H1 (cell line): ENCODE data around the gene MPHOSPH8. TPM values are rescaled to one million over a fixed set of nuclear protein-coding genes. Genes with fewer than 3 reads are reported as not detected.

Experiments used
- CTCF ChIA-PET: fragments of 300-600 bp; sonication (Branson Sonifier 250); formaldehyde crosslinking; loops from one replicate; lab custom pipeline; 2021; ENCODE audit not compliant: partially characterized antibody; lab: Charles Lee
- POLR2A ChIA-PET: fragments of 300-600 bp; sonication (Branson Sonifier 250); formaldehyde crosslinking; loops from one replicate; lab custom pipeline; 2021; ENCODE audit warnings: inconsistent platforms; ENCODE audit not compliant: partially characterized antibody; lab: Charles Lee
- DNase-seq, 2 experiments: peaks; one replicate each; pipeline versions ENCODE4 v3.0.0 to v3.0.0-alpha.2; 2010 to 2022; ENCODE audit warnings: low spot score in 2 of 2, low read depth in 1 of 2, mixed read lengths in 1 of 2
- FAIRE-seq: peaks from 2 replicates; lab custom pipeline; 2011; peaks lifted over from hg19 to GRCh38; lab: Jason Lieb, UNC
- H2AFZ ChIP-seq: 2 replicates; pipeline ENCODE4 v1.8.1; 2012; ENCODE audit warnings: low read length, inconsistent platforms
- H2AK5ac ChIP-seq: 2 replicates; pipeline ENCODE4 v1.6.1; 2013; ENCODE audit warnings: low read depth, low read length
- H2BK120ac ChIP-seq: replicated peaks from 2 replicates; pipeline ENCODE3; 2013; ENCODE audit warnings: low read depth, low read length, inconsistent platforms
- H2BK12ac ChIP-seq: 2 replicates; pipeline ENCODE4 v1.6.1; 2013; ENCODE audit warnings: low read depth, low read length
- H2BK15ac ChIP-seq: 2 replicates; pipeline ENCODE4 v1.6.1; 2013; ENCODE audit warnings: low read length
- H2BK20ac ChIP-seq: 2 replicates; pipeline ENCODE4 v1.6.1; 2013; ENCODE audit warnings: low read length
- H2BK5ac ChIP-seq: 2 replicates; pipeline ENCODE4 v1.6.1; 2013; ENCODE audit warnings: low read depth, low read length
- H3K14ac ChIP-seq: 2 replicates; pipeline ENCODE4 v1.6.1; 2013; ENCODE audit warnings: inconsistent platforms; ENCODE audit not compliant: insufficient read length
- H3K18ac ChIP-seq: 2 replicates; pipeline ENCODE4 v1.6.1; 2013; ENCODE audit warnings: low read length; ENCODE audit errors: extremely low read depth
- H3K23ac ChIP-seq: 2 replicates; pipeline ENCODE4 v1.6.1; 2013; ENCODE audit warnings: inconsistent platforms; ENCODE audit not compliant: insufficient read length
- H3K23me2 ChIP-seq: 2 replicates; pipeline ENCODE4 v1.6.1; 2013; ENCODE audit warnings: low read depth, low read length
- H3K27ac ChIP-seq: 2 replicates; pipeline ENCODE4 v1.6.1; 2011; ENCODE audit warnings: low read depth, low read length, inconsistent platforms
- H3K27me3 ChIP-seq, 4 experiments: replicated peaks in 1 of 4; 1 replicate in 1 of 4; 2 replicates in 3 of 4; pipeline versions ENCODE4 v1.6.1 to v1.8.1; 2011 to 2013; ENCODE audit warnings: low read length in 3 of 4, mild to moderate bottlenecking in 3 of 4, inconsistent platforms in 2 of 4, mixed read lengths in 2 of 4, moderate library complexity in 1 of 4; ENCODE audit not compliant: control insufficient read depth in 3 of 4, insufficient read depth in 3 of 4; ENCODE audit errors: extremely low read depth in 1 of 4
- H3K36me3 ChIP-seq, 4 experiments: 2 replicates each; pipeline versions ENCODE4 v1.6.1 to v1.8.1; 2011 to 2013; ENCODE audit warnings: mild to moderate bottlenecking in 4 of 4, low read length in 3 of 4, moderate library complexity in 2 of 4, control low read depth in 1 of 4, inconsistent platforms in 1 of 4; ENCODE audit not compliant: insufficient read depth in 4 of 4, control insufficient read depth in 2 of 4
- H3K4ac ChIP-seq: replicated peaks from 2 replicates; pipeline ENCODE3; 2013; ENCODE audit warnings: low read length, low read depth, mixed read lengths, inconsistent platforms; ENCODE audit not compliant: insufficient read length
- H3K4me1 ChIP-seq, 4 experiments: replicated peaks in 1 of 4; 1 replicate in 1 of 4; 2 replicates in 3 of 4; pipeline versions ENCODE4 v1.6.1 to v1.8.1; 2011 to 2013; ENCODE audit warnings: low read length in 3 of 4, inconsistent platforms in 2 of 4, mixed read lengths in 1 of 4; ENCODE audit not compliant: insufficient read depth in 4 of 4, control insufficient read depth in 3 of 4
- H3K4me2 ChIP-seq, 2 experiments: 2 replicates each; pipeline versions ENCODE4 v1.6.1 to v1.8.1; 2011 to 2013; ENCODE audit warnings: low read depth in 2 of 2, low read length in 2 of 2, control low read depth in 1 of 2, inconsistent platforms in 1 of 2, mild to moderate bottlenecking in 1 of 2; ENCODE audit not compliant: insufficient read depth in 1 of 2
- H3K4me3 ChIP-seq, 4 experiments: fragments of 200-600, 300-600 bp in 1 of 4; sonication (generic), shearing (Covaris generic), sonication (Bioruptor Twin) in 1 of 4; 2 replicates each; pipeline versions ENCODE4 v1.5.1 to v1.8.1; 2011 to 2016; ENCODE audit warnings: low read length in 4 of 4, low read depth in 3 of 4, control low read depth in 2 of 4, inconsistent platforms in 2 of 4, mild to moderate bottlenecking in 2 of 4, mixed read lengths in 1 of 4, moderate library complexity in 1 of 4; ENCODE audit not compliant: insufficient read depth in 2 of 4; ENCODE audit errors: extremely low read depth in 1 of 4
- H3K56ac ChIP-seq: replicated peaks from 2 replicates; pipeline ENCODE3; 2013; ENCODE audit warnings: low read depth, mild to moderate bottlenecking, mixed read lengths, low read length, inconsistent platforms; ENCODE audit not compliant: insufficient read length
- H3K79me1 ChIP-seq: 2 replicates; pipeline ENCODE4 v1.6.1; 2013; ENCODE audit warnings: low read depth, low read length, control low read depth
- H3K79me2 ChIP-seq, 2 experiments: 2 replicates each; pipeline versions ENCODE4 v1.6.1 to v1.8.1; 2012 to 2013; ENCODE audit warnings: low read length in 2 of 2, mild to moderate bottlenecking in 2 of 2, inconsistent platforms in 1 of 2; ENCODE audit not compliant: insufficient read depth in 2 of 2, control insufficient read depth in 1 of 2
- H3K9ac ChIP-seq, 4 experiments: replicated peaks in 1 of 4; 1 replicate in 1 of 4; 2 replicates in 3 of 4; pipeline versions ENCODE4 v1.6.1 to v1.8.1; 2011 to 2013; ENCODE audit warnings: low read depth in 3 of 4, low read length in 3 of 4, control low read depth in 2 of 4, mild to moderate bottlenecking in 2 of 4, moderate library complexity in 2 of 4, inconsistent platforms in 1 of 4; ENCODE audit errors: extremely low read depth in 1 of 4
- H3K9me3 ChIP-seq, 2 experiments: 2 replicates each; pipeline versions ENCODE4 v1.6.1 to v1.8.1; 2012 to 2013; ENCODE audit warnings: mild to moderate bottlenecking in 2 of 2, moderate library complexity in 2 of 2, control low read depth in 1 of 2, inconsistent platforms in 1 of 2, low read depth in 1 of 2, low read length in 1 of 2, mixed read lengths in 1 of 2; ENCODE audit not compliant: insufficient read depth in 2 of 2
- H4K20me1 ChIP-seq, 2 experiments: replicated peaks in 1 of 2; 2 replicates each; pipeline versions ENCODE3 to v1.8.1; 2011 to 2013; ENCODE audit warnings: inconsistent platforms in 2 of 2, low read length in 2 of 2, mild to moderate bottlenecking in 1 of 2; ENCODE audit not compliant: insufficient read depth in 2 of 2, control insufficient read depth in 1 of 2
- H4K5ac ChIP-seq: 2 replicates; pipeline ENCODE4 v1.6.1; 2013; ENCODE audit warnings: low read length, low read depth, mixed read lengths, inconsistent platforms; ENCODE audit not compliant: insufficient read length
- H4K8ac ChIP-seq: 2 replicates; pipeline ENCODE4 v1.8.0; 2013; ENCODE audit warnings: mild to moderate bottlenecking, moderate library complexity, low read length, inconsistent platforms; ENCODE audit not compliant: insufficient read depth; ENCODE audit errors: extremely low read depth
- H4K91ac ChIP-seq: replicated peaks from 2 replicates; pipeline ENCODE3; 2013; ENCODE audit warnings: low read length, mixed read lengths, inconsistent platforms; ENCODE audit not compliant: insufficient read length
- CHD1 ChIP-seq: IDR thresholded peaks from 2 replicates; pipeline ENCODE4 v1.6.1; 2012; ENCODE audit warnings: low read depth, low read length, improper control_type of control experiment
- EP300 ChIP-seq, 2 experiments: IDR thresholded peaks; 1 replicate in 1 of 2; 2 replicates in 1 of 2; pipeline ENCODE4 v1.6.1; 2011 to 2012; ENCODE audit warnings: low read depth in 2 of 2, low read length in 2 of 2, mild to moderate bottlenecking in 2 of 2, borderline replicate concordance in 1 of 2, inconsistent platforms in 1 of 2, moderate library complexity in 1 of 2
- HDAC6 ChIP-seq: IDR thresholded peaks from one replicate; pipeline ENCODE4 v1.7.1; 2012; ENCODE audit warnings: low read depth, mild to moderate bottlenecking, inconsistent platforms, low read length, moderate library complexity
- MAFK ChIP-seq: IDR thresholded peaks from 2 replicates; pipeline ENCODE4 v1.6.1; 2012; ENCODE audit warnings: low read depth, mild to moderate bottlenecking, improper control_type of control experiment, low read length
- RXRA ChIP-seq: IDR thresholded peaks from 2 replicates; pipeline ENCODE4 v1.6.1; 2011; ENCODE audit warnings: low read depth, mild to moderate bottlenecking, low read length, moderate library complexity; ENCODE audit not compliant: insufficient read depth
- TCF12 ChIP-seq: IDR thresholded peaks from 2 replicates; pipeline ENCODE4 v1.6.1; 2011; ENCODE audit warnings: low read depth, mild to moderate bottlenecking, low read length
- WGBS, 2 experiments: shearing (Covaris generic) in 1 of 2; methylation state at CpG; one replicate each; pipeline versions ENCODE4 v1.1.6 to v1.1.7; 2013 to 2015; ENCODE audit warnings: low lambda C conversion rate in 2 of 2, mixed read lengths in 2 of 2, inconsistent platforms in 1 of 2, low coverage in 1 of 2, missing lambda C conversion rate in 1 of 2; ENCODE audit not compliant: insufficient replicate concordance in 2 of 2, insufficient coverage in 1 of 2, insufficient read length in 1 of 2; ENCODE audit errors: extremely low coverage in 1 of 2, missing lambda C conversion rate in 1 of 2; 5-methylcytosine and 5-hydroxymethylcytosine counted together
- polyA plus RNA-seq, 7 experiments: library from polyadenylated mRNA; depleted of rRNA in 3 of 7; stranded (reverse) in 5 of 7; unstranded in 2 of 7; fragments of >200 nt in 5 of 7; fragments of 200-250 nt in 2 of 7; gene quantifications; 1 replicate in 5 of 7; 2 replicates in 1 of 7; 4 replicates in 1 of 7; pipeline versions ENCODE4 v1.2.1 to v1.2.3, GENCODE V29; 2011 to 2013; ENCODE audit warnings: missing spikeins in 2 of 7, mixed read lengths in 2 of 7
- total RNA-seq: library from RNA; stranded (reverse); fragmentation: NEBNext Ultra II Directional; extraction: Animal tissue kit (Norgen Biotek cat#: 25700); gene quantifications from 2 replicates; pipeline ENCODE4 v1.2.1, GENCODE V29; 2021

MPHOSPH8 gene
- total and polyA plus RNA-seq, 2 of the 8 experiments (the other 6 are each of a cell fraction or from before 2014, with no cell fraction given), result 8.3 to 20.5 TPM

DNA sequence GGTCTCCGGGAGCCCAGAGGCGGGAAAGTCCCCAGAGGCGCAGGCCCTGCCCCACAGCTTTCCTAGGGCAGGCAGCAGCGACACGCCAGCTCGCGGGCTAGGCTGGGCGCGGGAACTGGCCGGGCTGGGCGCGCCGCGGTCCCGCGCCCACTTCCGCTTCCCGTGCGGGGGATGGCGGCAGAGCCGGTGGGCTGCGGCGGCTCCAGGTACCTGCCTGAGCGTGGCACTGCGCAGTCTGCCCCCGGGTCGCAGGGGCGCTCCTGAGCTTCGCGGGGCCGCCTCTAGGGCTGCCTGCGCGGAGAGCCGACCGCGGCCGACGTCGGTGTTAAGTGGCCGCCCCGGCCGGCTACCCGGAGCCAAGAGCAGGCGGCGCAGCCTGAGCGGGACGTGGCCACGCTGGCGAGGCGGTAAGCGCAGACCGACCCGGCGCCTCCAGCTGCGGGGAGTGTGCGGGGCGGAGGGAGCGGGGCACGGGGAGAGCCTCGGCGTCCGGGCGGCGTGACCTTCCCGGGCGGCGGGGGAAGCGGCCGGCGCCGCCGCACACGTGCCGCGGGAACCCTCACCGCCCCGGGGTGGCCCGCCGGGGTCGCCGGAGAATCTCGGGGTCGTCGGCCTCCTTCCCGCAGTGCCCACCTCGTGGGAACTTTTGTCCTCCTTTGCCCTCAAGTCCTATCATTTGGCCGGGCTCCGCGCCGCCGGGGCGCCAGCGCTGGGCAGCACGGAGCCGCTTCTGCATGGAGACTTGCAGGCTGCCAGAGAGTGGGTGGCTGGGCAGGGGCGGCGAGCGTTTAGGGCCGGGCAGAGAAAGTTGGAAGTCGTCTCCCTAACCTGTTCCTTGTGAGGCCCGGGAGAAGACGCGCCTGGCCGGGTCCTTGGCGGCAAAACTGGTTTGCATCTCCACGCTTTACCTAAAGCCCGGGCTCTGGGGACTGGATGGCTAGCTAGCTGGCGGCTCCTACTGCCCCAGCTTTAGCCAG lies 31.4 kb upstream of the MPHOSPH8 start:
- H3K36me3 ChIP-seq, result peaks cover 0 to 4% (median 0%) of the 10 kb centered on the region in 4 experiments; a peak in 2 of 8 replicates
- H2BK12ac ChIP-seq, result no peak overlapping the region
- no peak overlapping the region for H2BK5ac ChIP-seq
- DNase-seq, result peak; percentile 9 to 80
- 2% methylated on average over 62 of the region's 108 CpGs; no CpG with 5 or more reads in 1 of the 2 experiments for WGBS, 2 experiments
- H3K4me3 ChIP-seq, result peak overlapping the region; percentile 37 to 73 (median 56)
- H3K79me2 ChIP-seq, result peaks cover 0 to 3% of the 10 kb centered on the region in 2 experiments; a peak in 1 of 4 replicates
- no peaks in the 10 kb centered on the region for H4K20me1 ChIP-seq
- H4K8ac ChIP-seq, result peak overlapping the region; percentile 88
- CTCF ChIA-PET, result interaction anchor here (2.2 kb wide), 1 partner anchor 17 kb away, joined by 9 read pairs; no protein-coding TSS in a partner anchor
- H2BK15ac ChIP-seq, result no peak overlapping the region
- POLR2A ChIA-PET, result interaction anchor here (1.9 kb wide), 1 partner anchor 32 kb away, joined by 8 read pairs; the partner anchor contains the start of gene MPHOSPH8
- peak overlapping the region; percentile 30 to 81 for H3K4me2 ChIP-seq
- peak overlapping the region; percentile 62; the same call in 1 of the 2 replicates for H2AFZ ChIP-seq
- H3K4ac ChIP-seq, result no peak overlapping the region
- H4K5ac ChIP-seq, result no peak overlapping the region
- no peaks in the 10 kb centered on the region for H3K79me1 ChIP-seq
- no peak overlapping the region for H3K56ac ChIP-seq
- no peak overlapping the region for H3K27ac ChIP-seq
- H3K9ac ChIP-seq, result peak overlapping the region; percentile 29 to 63 (median 42); a peak in 6 of 7 replicates
- no peak overlapping the region for H3K14ac ChIP-seq
- H3K23me2 ChIP-seq, result peaks cover 6% of the 10 kb centered on the region; the same call in 1 of the 2 replicates
- H3K18ac ChIP-seq, result no peak overlapping the region
- H3K27me3 ChIP-seq, result peaks cover 0 to 11% (median 8%) of the 10 kb centered on the region in 4 experiments; a peak in 5 of 7 replicates
- H3K4me1 ChIP-seq, result peaks cover 0 to 2% (median 0%) of the 10 kb centered on the region in 4 experiments; a peak in 1 of 7 replicates
- no peak for FAIRE-seq
- H2BK20ac ChIP-seq, result no peak overlapping the region
- H2AK5ac ChIP-seq, result no peak overlapping the region
- no peak overlapping the region for H4K91ac ChIP-seq
- H3K23ac ChIP-seq, result no peak overlapping the region
- H2BK120ac ChIP-seq, result no peak overlapping the region
- peaks cover 7 to 13% of the 10 kb centered on the region in 2 experiments; a peak in 2 of 4 replicates for H3K9me3 ChIP-seq
- no peak for TF ChIP-seq EP300 (IDR thresholded peaks at IDR 0.05; ENCODE audit: borderline replicate concordance in 1 of 2, low read depth in 2 of 2, low read length in 2 of 2)
- no peak for TF ChIP-seq MAFK
- TF ChIP-seq HDAC6, result no peak
- TF ChIP-seq CHD1, result no peak
- TF ChIP-seq TCF12, result no peak
- TF ChIP-seq RXRA, result no peak
